ENCODE results near the gene NLK. TPM values are rescaled to one million over a fixed set of nuclear protein-coding genes. Genes with fewer than 3 reads are reported as not detected.

The NLK gene
- total and polyA plus RNA-seq, 4 donors: 7.1 to 27.0 (median 12.1) TPM

DNA sequence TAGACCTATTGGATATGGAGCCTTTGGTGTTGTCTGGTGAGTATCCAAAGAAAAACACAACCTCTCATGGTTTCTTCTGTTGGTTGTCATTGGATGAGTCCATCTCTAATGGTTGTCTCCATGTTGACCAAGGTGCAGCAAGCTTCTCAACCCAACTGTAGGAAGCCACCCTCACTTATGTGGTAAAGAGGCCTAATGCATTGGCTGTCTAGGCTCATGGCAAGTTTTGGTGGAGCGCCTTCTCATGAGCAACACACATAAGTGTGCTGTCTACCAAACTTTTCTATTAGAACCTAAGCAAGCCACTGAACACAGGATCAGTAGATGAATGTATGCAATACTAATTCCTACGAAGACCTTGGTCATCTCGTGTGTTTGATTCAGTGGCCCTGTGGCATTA lies 819 bp downstream of the NLK start:
- H3K4me1 ChIP-seq (ENCODE audit: control insufficient read depth in 5 of 5, insufficient read depth in 5 of 5, low read length in 5 of 5): peaks cover 7 to 37% (median 14%) of the 10 kb centered on the region in 5 donors
- no peaks in the 10 kb centered on the region for H3K27me3 ChIP-seq (ENCODE audit: control insufficient read depth in 3 of 3, insufficient read depth in 3 of 3, low read length in 2 of 3)
- 94 to 95% methylated on average over 3 of the region's 3 CpGs for WGBS, 2 donors
- no peak overlapping the region for H3K4me3 ChIP-seq
- peaks cover 0 to 2% (median 0%) of the 10 kb centered on the region in 4 donors for H3K36me3 ChIP-seq (ENCODE audit: control insufficient read depth in 4 of 4, insufficient read depth in 4 of 4, low read length in 4 of 4)
- H3K27ac ChIP-seq (ENCODE audit: low read depth in 1 of 2, low read length in 1 of 2): no peak overlapping the region
- H3K9me3 ChIP-seq (ENCODE audit: control insufficient read depth in 4 of 4, insufficient read depth in 3 of 4, low read length in 3 of 4): no peaks in the 10 kb centered on the region
- no peak overlapping the region for H3K9ac ChIP-seq (ENCODE audit: insufficient read depth in 1 of 2, low read length in 2 of 2)
- DNase-seq (no peak), ATAC-seq (ENCODE audit: insufficient read depth, low FRiP score) (no peak)
- TF ChIP-seq, protein P1, sequence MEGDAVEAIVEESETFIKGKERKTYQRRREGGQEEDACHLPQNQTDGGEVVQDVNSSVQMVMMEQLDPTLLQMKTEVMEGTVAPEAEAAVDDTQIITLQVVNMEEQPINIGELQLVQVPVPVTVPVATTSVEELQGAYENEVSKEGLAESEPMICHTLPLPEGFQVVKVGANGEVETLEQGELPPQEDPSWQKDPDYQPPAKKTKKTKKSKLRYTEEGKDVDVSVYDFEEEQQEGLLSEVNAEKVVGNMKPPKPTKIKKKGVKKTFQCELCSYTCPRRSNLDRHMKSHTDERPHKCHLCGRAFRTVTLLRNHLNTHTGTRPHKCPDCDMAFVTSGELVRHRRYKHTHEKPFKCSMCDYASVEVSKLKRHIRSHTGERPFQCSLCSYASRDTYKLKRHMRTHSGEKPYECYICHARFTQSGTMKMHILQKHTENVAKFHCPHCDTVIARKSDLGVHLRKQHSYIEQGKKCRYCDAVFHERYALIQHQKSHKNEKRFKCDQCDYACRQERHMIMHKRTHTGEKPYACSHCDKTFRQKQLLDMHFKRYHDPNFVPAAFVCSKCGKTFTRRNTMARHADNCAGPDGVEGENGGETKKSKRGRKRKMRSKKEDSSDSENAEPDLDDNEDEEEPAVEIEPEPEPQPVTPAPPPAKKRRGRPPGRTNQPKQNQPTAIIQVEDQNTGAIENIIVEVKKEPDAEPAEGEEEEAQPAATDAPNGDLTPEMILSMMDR (IDR thresholded peaks at IDR 0.05; ENCODE audit: control extremely low read depth, extremely low read depth): no peak

DNA sequence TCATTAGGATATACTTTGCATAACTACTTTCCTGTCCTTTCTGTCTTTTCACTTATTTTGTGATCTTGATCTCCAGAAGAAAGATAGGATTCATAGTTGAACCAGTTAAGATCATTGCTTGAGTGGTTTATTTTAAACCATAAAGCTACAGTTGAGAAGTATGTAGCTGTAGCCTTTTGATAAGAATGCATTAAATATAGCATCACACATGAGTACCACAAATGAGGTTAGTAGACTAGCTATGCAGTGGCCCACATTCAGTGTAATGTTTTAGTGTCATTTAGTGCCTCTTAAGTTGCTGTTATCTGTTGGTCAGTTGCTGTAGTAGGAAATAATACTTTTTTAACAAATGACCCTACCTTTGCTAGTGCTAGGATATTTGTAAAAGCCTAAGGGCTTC lies 1.3 kb downstream of the NLK start:
- Histone ChIP-seq H3K36me3 (ENCODE audit: control insufficient read depth in 4 of 4, insufficient read depth in 4 of 4, low read length in 4 of 4) (peaks cover 0 to 2% (median 0%) of the 10 kb centered on the region in 4 donors), H3K27ac (ENCODE audit: low read depth in 1 of 2, low read length in 1 of 2) (no peak overlapping the region), H3K9ac (ENCODE audit: insufficient read depth in 1 of 2, low read length in 2 of 2) (no peak overlapping the region), H3K27me3 (ENCODE audit: control insufficient read depth in 3 of 3, insufficient read depth in 3 of 3, low read length in 2 of 3) (no peaks in the 10 kb centered on the region), H3K4me3 (no peak overlapping the region), H3K9me3 (ENCODE audit: control insufficient read depth in 4 of 4, insufficient read depth in 3 of 4, low read length in 3 of 4) (no peaks in the 10 kb centered on the region), H3K4me1 (ENCODE audit: control insufficient read depth in 5 of 5, insufficient read depth in 5 of 5, low read length in 5 of 5) (peaks cover 7 to 38% (median 14%) of the 10 kb centered on the region in 5 donors)
- TF ChIP-seq, protein P1 (IDR thresholded peaks at IDR 0.05; ENCODE audit: control extremely low read depth, extremely low read depth): no peak
- DNase-seq: no peak
- no peak for ATAC-seq (ENCODE audit: insufficient read depth, low FRiP score)

DNA sequence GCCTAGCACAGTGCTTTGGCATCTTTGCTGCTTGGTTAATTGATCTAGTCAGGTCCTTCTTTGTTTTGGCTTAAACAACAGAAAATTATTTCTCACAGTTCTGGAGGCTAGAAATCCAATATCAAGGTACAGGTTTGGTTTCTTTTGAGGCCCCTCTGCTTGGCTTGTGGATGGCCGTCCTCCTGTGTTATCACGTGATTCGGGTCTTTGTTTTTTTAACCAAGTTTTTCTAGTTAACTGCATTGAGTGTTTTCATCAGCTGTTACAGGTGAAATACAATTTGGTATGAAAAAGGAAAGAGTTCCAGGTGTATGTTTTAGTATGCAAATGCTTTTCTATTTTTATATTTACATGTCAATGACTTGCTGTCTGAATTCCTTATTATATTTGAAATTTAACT lies 2.8 kb downstream of the NLK start:
- TF ChIP-seq, protein P1 (IDR thresholded peaks at IDR 0.05; ENCODE audit: control extremely low read depth, extremely low read depth): no peak
- Histone ChIP-seq H3K4me1 (ENCODE audit: control insufficient read depth in 5 of 5, insufficient read depth in 5 of 5, low read length in 5 of 5) (peaks cover 7 to 46% (median 14%) of the 10 kb centered on the region in 5 donors), H3K9me3 (ENCODE audit: control insufficient read depth in 4 of 4, insufficient read depth in 3 of 4, low read length in 3 of 4) (no peaks in the 10 kb centered on the region), H3K9ac (ENCODE audit: insufficient read depth in 1 of 2, low read length in 2 of 2) (no peak overlapping the region), H3K27me3 (ENCODE audit: control insufficient read depth in 3 of 3, insufficient read depth in 3 of 3, low read length in 2 of 3) (no peaks in the 10 kb centered on the region), H3K36me3 (ENCODE audit: control insufficient read depth in 4 of 4, insufficient read depth in 4 of 4, low read length in 4 of 4) (peaks cover 0 to 2% (median 0%) of the 10 kb centered on the region in 4 donors), H3K27ac (ENCODE audit: low read depth in 1 of 2, low read length in 1 of 2) (no peak overlapping the region), H3K4me3 (no peak overlapping the region)
- no peak for ATAC-seq (ENCODE audit: insufficient read depth, low FRiP score)
- DNase-seq: no peak
- 72 to 91% methylated on average over 3 of the region's 3 CpGs for WGBS, 2 donors

Data from lung (tissue), 12 donors.